DMS114 treated with DMSO at 0.1 percent for 48 hours (cell line): ENCODE measurements around the gene HBG1.
"Not testable (repeated sequence)": the region's sequence is repeated elsewhere in the genome, so short reads cannot be mapped to it uniquely, and the experiment has no call there.

Experiments used
- DNase-seq: peaks from one replicate; lab custom pipeline; 2025; ENCODE audit not compliant: unreplicated experiment; lab: John Stamatoyannopoulos, UW

The HBG1 gene

GRCh38 chr11:5277807-5278382, 28.2 kb upstream of the HBG1 start:
- no peak for DNase-seq

GRCh38 chr11:5276697-5277096, 27.0 kb upstream of the HBG1 start:
- DNase-seq: no peak

- no peak for DNase-seq
These were observed 25.9 kb upstream of the HBG1 start for GRCh38 chr11:5275369-5276110.

GRCh38 chr11:5274395-5274794, 24.7 kb upstream of the HBG1 start:
- no peak for DNase-seq

GRCh38 chr11:5272395-5273017, 22.8 kb upstream of the HBG1 start:
- DNase-seq: no peak

- DNase-seq: no peak
These were observed 20.1 kb upstream of the HBG1 start, which contains the start of gene HBE1 for GRCh38 chr11:5269715-5270147. Gene HBE1 (minus strand): TSS chr11:5269945. CDS start chr11:5269890, 55 bp downstream.

GRCh38 chr11:5267033-5267563, 17.4 kb upstream of the HBG1 start:
- DNase-seq: no peak

GRCh38 chr11:5266609-5267008, 17.0 kb upstream of the HBG1 start:
- no peak for DNase-seq

GRCh38 chr11:5265832-5266231, 16.2 kb upstream of the HBG1 start:
- DNase-seq: no peak

- DNase-seq: no peak
These were observed 9.0 kb upstream of the HBG1 start for GRCh38 chr11:5258543-5259262.

- DNase-seq: no peak
These were observed 7.6 kb upstream of the HBG1 start for GRCh38 chr11:5257296-5257695.

- not testable (repeated sequence) for DNase-seq
These were observed 5.2 kb upstream of the HBG1 start, which contains the start of gene HBG2 for GRCh38 chr11:5254646-5255413. Gene HBG2 (minus strand): TSS chr11:5254781. CDS start chr11:5254728, 53 bp downstream.

GRCh38 chr11:5254023-5254422, 4.4 kb upstream of the HBG1 start:
- not testable (repeated sequence) for DNase-seq

- DNase-seq: not testable (repeated sequence)
These were observed 3.8 kb upstream of the HBG1 start for GRCh38 chr11:5253440-5253839.

GRCh38 chr11:5252919-5253265, 3.2 kb upstream of the HBG1 start:
- no peak for DNase-seq

- DNase-seq: no peak
These were observed 2.7 kb upstream of the HBG1 start for GRCh38 chr11:5252192-5252918.

GRCh38 chr11:5251746-5252145, 2.1 kb upstream of the HBG1 start:
- DNase-seq: no peak

- DNase-seq: no peak
These were observed 1.0 kb upstream of the HBG1 start for GRCh38 chr11:5250543-5251204.

GRCh38 chr11:5248498-5248897, 1.2 kb downstream of the HBG1 start:
- DNase-seq: not testable (repeated sequence)
